NT2/D1 (cell line): Measurements from ENCODE around the gene HAAO.

Experiments used
- SUZ12 ChIP-seq: IDR thresholded peaks from 2 replicates; pipeline ENCODE4 v1.6.1; 2011; ENCODE audit not compliant: insufficient read length, insufficient read depth; ENCODE audit errors: extremely low read depth
- ZNF274 ChIP-seq: IDR thresholded peaks from 2 replicates; pipeline ENCODE4 v1.6.1; 2011; ENCODE audit warnings: mild to moderate bottlenecking, low read depth, low read length

- TF ChIP-seq SUZ12, result no peak
- no peak for TF ChIP-seq ZNF274
Measured at GRCh38 chr2:42764901-42765300, 27.5 kb downstream of the HAAO start.
